ENCODE results near the gene PUS3.
"Not testable (repeated sequence)": the region's sequence is repeated elsewhere in the genome, so short reads cannot be mapped to it uniquely, and the experiment has no call there.

PUS3 gene

GRCh38 chr11:125914601-125915000 is 11.6 kb upstream of the PUS3 start:
- DNase-seq, result not testable (repeated sequence)

GRCh38 chr11:125910226-125910849 is 7.3 kb upstream of the PUS3 start:
- DNase-seq, result no peak

- DNase-seq, result no peak
Observed at GRCh38 chr11:125904678-125905077, 1.7 kb upstream of the PUS3 start.

- peak; percentile 26 for DNase-seq
Observed at GRCh38 chr11:125903711-125904659, 979 bp upstream of the PUS3 start, which contains the start of gene DDX25. Gene DDX25, plus strand, starts transcription at chr11:125904508. Its CDS starts 10 bp downstream, at chr11:125904518.

GRCh38 chr11:125902277-125902926 is 604 bp downstream of the PUS3 start:
- DNase-seq, result no peak

GRCh38 chr11:125901872-125902271 is 1.1 kb downstream of the PUS3 start:
- DNase-seq, result no peak

- no peak for DNase-seq
Observed at GRCh38 chr11:125892994-125893393, 10.0 kb downstream of the PUS3 start.

GRCh38 chr11:125892071-125892470 is 10.9 kb downstream of the PUS3 start:
- DNase-seq, result no peak

- no peak for DNase-seq
Observed at GRCh38 chr11:125890447-125891100, 12.4 kb downstream of the PUS3 start.

- DNase-seq, result peak; percentile 97
Observed at GRCh38 chr11:125887373-125888324, 15.4 kb downstream of the PUS3 start, which contains the start of gene HYLS1. Gene HYLS1, plus strand, starts transcription at chr11:125887668. Its CDS starts 11,701 bp downstream, at chr11:125899369.

- DNase-seq, result peak; percentile 59
Observed at GRCh38 chr11:125886997-125887372, 16.0 kb downstream of the PUS3 start.

- DNase-seq, result no peak
Observed at GRCh38 chr11:125883375-125883774, 19.6 kb downstream of the PUS3 start.

GRCh38 chr11:125881291-125881690 is 21.7 kb downstream of the PUS3 start:
- no peak for DNase-seq

- peak; percentile 43 for DNase-seq
Observed at GRCh38 chr11:125874556-125875124, 28.4 kb downstream of the PUS3 start.

GRCh38 chr11:125873881-125874555 is 29.0 kb downstream of the PUS3 start:
- no peak for DNase-seq

GRCh38 chr11:125872138-125872491 is 30.9 kb downstream of the PUS3 start:
- DNase-seq, result no peak

- no peak for DNase-seq
Observed at GRCh38 chr11:125871391-125872137, 31.4 kb downstream of the PUS3 start.

- DNase-seq, result no peak
Observed at GRCh38 chr11:125869521-125869920, 33.5 kb downstream of the PUS3 start.

- not testable (repeated sequence) for DNase-seq
Observed at GRCh38 chr11:125865354-125865753, 37.7 kb downstream of the PUS3 start.

GRCh38 chr11:125862786-125863185 is 40.2 kb downstream of the PUS3 start:
- not testable (repeated sequence) for DNase-seq
